Measurements from ENCODE around the gene HTR6.
"Not testable (repeated sequence)": the region's sequence is repeated elsewhere in the genome, so short reads cannot be mapped to it uniquely, and the experiment has no call there.

HTR6 gene

GRCh38 chr1:19664453-19665185, at the start of gene HTR6:
HTR6 (plus strand) TSS chr1:19664875; CDS start chr1:19665754, 879 bp downstream.
- no peak for DNase-seq (ENCODE audit: low spot score)

- DNase-seq (ENCODE audit: low spot score) = no peak
Observed at GRCh38 chr1:19615438-19615837, 49.2 kb upstream of the HTR6 start.

- DNase-seq (ENCODE audit: low spot score) = no peak
Observed at GRCh38 chr1:19616489-19616888, 48.2 kb upstream of the HTR6 start.

- DNase-seq (ENCODE audit: low spot score) = no peak
Observed at GRCh38 chr1:19617376-19617775, 47.3 kb upstream of the HTR6 start.

GRCh38 chr1:19618428-19618827, 46.2 kb upstream of the HTR6 start:
- no peak for DNase-seq (ENCODE audit: low spot score)

- DNase-seq (ENCODE audit: low spot score) = no peak
Observed at GRCh38 chr1:19619697-19620384, 44.8 kb upstream of the HTR6 start.

GRCh38 chr1:19620786-19621185, 43.9 kb upstream of the HTR6 start:
- no peak for DNase-seq (ENCODE audit: low spot score)

GRCh38 chr1:19621274-19621950, 43.3 kb upstream of the HTR6 start:
- DNase-seq (ENCODE audit: low spot score) = no peak

GRCh38 chr1:19622204-19622603, 42.5 kb upstream of the HTR6 start:
- no peak for DNase-seq (ENCODE audit: low spot score)

- no peak for DNase-seq (ENCODE audit: low spot score)
Observed at GRCh38 chr1:19623523-19623922, 41.2 kb upstream of the HTR6 start.

GRCh38 chr1:19625291-19625937, 39.3 kb upstream of the HTR6 start:
- no peak for DNase-seq (ENCODE audit: low spot score)

- DNase-seq (ENCODE audit: low spot score) = no peak
Observed at GRCh38 chr1:19628879-19629278, 35.8 kb upstream of the HTR6 start.

- DNase-seq (ENCODE audit: low spot score) = no peak
Observed at GRCh38 chr1:19629357-19629756, 35.3 kb upstream of the HTR6 start.

- not testable (repeated sequence) for DNase-seq (ENCODE audit: low spot score)
Observed at GRCh38 chr1:19630192-19630591, 34.5 kb upstream of the HTR6 start.

- no peak for DNase-seq (ENCODE audit: low spot score)
Observed at GRCh38 chr1:19630720-19631395, 33.8 kb upstream of the HTR6 start.

- no peak for DNase-seq (ENCODE audit: low spot score)
Observed at GRCh38 chr1:19632211-19632610, 32.5 kb upstream of the HTR6 start.

- no peak for DNase-seq (ENCODE audit: low spot score)
Observed at GRCh38 chr1:19633106-19633505, 31.6 kb upstream of the HTR6 start.

GRCh38 chr1:19635064-19635463, 29.6 kb upstream of the HTR6 start:
- not testable (repeated sequence) for DNase-seq (ENCODE audit: low spot score)

- DNase-seq (ENCODE audit: low spot score) = no peak
Observed at GRCh38 chr1:19635646-19636045, 29.0 kb upstream of the HTR6 start.

GRCh38 chr1:19636065-19636464, 28.6 kb upstream of the HTR6 start:
- no peak for DNase-seq (ENCODE audit: low spot score)

GRCh38 chr1:19636749-19637148, 27.9 kb upstream of the HTR6 start:
- DNase-seq (ENCODE audit: low spot score) = not testable (repeated sequence)

- DNase-seq (ENCODE audit: low spot score) = no peak
Observed at GRCh38 chr1:19637606-19638005, 27.1 kb upstream of the HTR6 start.
